GM12873 (cell line): Measurements from ENCODE around the gene RNGTT.

ENCODE experiments used
- TF ChIP-seq, protein P1 (sequence below): IDR thresholded peaks from 2 replicates; pipeline ENCODE4 v1.5.1; 2012; ENCODE audit warnings: low read depth, mild to moderate bottlenecking, moderate library complexity, low read length, control low read depth; ENCODE audit not compliant: insufficient read depth; ENCODE audit errors: missing control alignments

RNGTT gene

DNA sequence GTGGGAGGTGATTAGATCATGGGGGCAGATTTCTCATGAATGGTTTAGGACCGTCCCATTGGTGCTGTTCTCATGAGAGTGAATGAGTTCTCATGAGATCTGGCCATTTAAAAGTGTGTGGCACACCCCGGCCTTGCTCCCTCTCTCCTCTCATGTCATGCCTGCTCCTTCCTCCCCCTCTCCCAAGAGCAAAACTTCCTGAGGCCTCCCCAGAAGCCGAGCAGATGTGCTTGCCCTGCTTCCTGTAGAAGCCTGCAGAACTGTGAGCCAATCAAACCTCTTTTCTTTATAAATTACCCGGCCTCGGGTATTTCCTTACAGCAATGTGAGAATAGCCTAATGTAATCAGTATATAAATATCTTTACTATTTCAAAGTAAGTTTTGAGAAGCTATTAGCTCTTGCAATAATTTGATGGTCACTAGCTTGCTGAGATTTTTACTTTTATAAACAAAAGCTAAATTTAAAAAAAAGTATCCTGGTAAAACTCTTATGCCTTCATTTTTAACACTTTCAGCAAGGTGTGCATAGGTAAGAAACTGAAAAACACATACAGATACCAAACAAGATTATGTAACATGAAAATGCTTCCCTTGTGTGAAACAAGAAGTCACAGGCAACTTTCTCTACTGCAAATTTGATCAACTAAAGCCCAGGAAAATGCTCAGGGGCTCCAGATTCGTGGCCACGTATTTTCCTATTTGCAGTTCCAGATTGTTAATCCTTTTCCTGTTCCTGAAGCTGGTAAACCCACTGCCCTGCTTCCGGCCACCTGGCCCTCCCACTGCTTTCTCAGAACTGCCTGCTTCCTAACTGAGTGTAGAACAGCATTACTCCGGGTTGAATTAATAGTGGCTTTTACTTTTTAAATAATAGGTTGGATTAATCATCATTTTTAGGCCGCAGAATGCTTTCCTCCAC lies 402.1 kb downstream of the RNGTT start:
- TF ChIP-seq, protein P1, sequence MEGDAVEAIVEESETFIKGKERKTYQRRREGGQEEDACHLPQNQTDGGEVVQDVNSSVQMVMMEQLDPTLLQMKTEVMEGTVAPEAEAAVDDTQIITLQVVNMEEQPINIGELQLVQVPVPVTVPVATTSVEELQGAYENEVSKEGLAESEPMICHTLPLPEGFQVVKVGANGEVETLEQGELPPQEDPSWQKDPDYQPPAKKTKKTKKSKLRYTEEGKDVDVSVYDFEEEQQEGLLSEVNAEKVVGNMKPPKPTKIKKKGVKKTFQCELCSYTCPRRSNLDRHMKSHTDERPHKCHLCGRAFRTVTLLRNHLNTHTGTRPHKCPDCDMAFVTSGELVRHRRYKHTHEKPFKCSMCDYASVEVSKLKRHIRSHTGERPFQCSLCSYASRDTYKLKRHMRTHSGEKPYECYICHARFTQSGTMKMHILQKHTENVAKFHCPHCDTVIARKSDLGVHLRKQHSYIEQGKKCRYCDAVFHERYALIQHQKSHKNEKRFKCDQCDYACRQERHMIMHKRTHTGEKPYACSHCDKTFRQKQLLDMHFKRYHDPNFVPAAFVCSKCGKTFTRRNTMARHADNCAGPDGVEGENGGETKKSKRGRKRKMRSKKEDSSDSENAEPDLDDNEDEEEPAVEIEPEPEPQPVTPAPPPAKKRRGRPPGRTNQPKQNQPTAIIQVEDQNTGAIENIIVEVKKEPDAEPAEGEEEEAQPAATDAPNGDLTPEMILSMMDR, result no peak
